Smooth muscle cell (in vitro differentiated cells): ENCODE data around the gene GGTLC1. TPM values are rescaled to one million over a fixed set of nuclear protein-coding genes. Genes with fewer than 3 reads are reported as not detected.
"Not testable (repeated sequence)": the region's sequence is repeated elsewhere in the genome, so short reads cannot be mapped to it uniquely, and the experiment has no call there.

Experiments used
- DNase-seq: peaks from one replicate; lab custom pipeline; 2025; ENCODE audit not compliant: unreplicated experiment; lab: John Stamatoyannopoulos, UW
- H2AFZ ChIP-seq: fragments of 200-600 bp; sonication (generic); 2 replicates; pipeline ENCODE4 v1.6.0; 2016; ENCODE audit warnings: antibody characterized with exemption, low read depth, mild to moderate bottlenecking
- H3F3A ChIP-seq: fragments of 200-600 bp; sonication (generic); 2 replicates; pipeline ENCODE4 v1.6.0; 2017; ENCODE audit warnings: antibody characterized with exemption, low read depth
- H3K27ac ChIP-seq: fragments of 200-600 bp; sonication (generic); 2 replicates; pipeline ENCODE4 v1.5.1; 2016; ENCODE audit warnings: low read depth, mild to moderate bottlenecking
- H3K27me3 ChIP-seq: fragments of 200-600 bp; sonication (generic); 2 replicates; pipeline ENCODE4 v1.6.1; 2016; ENCODE audit warnings: low read depth, mild to moderate bottlenecking
- H3K36me3 ChIP-seq: fragments of 200-600 bp; sonication (generic); 2 replicates; pipeline ENCODE4 v1.5.1; 2016; ENCODE audit warnings: low read depth
- H3K4me1 ChIP-seq: fragments of 200-600 bp; sonication (generic); 2 replicates; pipeline ENCODE4 v1.5.1; 2016; ENCODE audit warnings: low read depth
- H3K4me2 ChIP-seq: fragments of 200-600 bp; sonication (generic); 2 replicates; pipeline ENCODE4 v1.6.0; 2016; ENCODE audit warnings: mild to moderate bottlenecking
- H3K4me3 ChIP-seq: fragments of 200-600 bp; sonication (generic); 2 replicates; pipeline ENCODE4 v1.5.1; 2016; ENCODE audit warnings: mild to moderate bottlenecking
- H3K79me2 ChIP-seq: fragments of 200-600 bp; sonication (generic); 2 replicates; pipeline ENCODE4 v1.6.0; 2016; ENCODE audit warnings: low read depth, mild to moderate bottlenecking
- H3K9ac ChIP-seq: fragments of 200-600 bp; sonication (generic); 2 replicates; pipeline ENCODE4 v1.6.0; 2016; ENCODE audit warnings: low read depth
- H3K9me3 ChIP-seq: fragments of 200-600 bp; sonication (generic); replicated peaks from 2 replicates; pipeline ENCODE4 v1.5.1; 2016; ENCODE audit warnings: low read depth
- H4K20me1 ChIP-seq: fragments of 200-600 bp; sonication (generic); 2 replicates; pipeline ENCODE4 v1.6.0; 2016; ENCODE audit warnings: low read depth
- WGBS: methylation state at CpG from one replicate; pipeline ENCODE4 v1.1.7; 2016; ENCODE audit warnings: low lambda C conversion rate; 5-methylcytosine and 5-hydroxymethylcytosine counted together
- polyA plus RNA-seq: library from polyadenylated mRNA; unstranded; fragments of >200 nt; fragmentation: Nextera tagmentation; extraction: Ambion mirVana; gene quantifications from 2 replicates; pipeline ENCODE4 v1.2.1, GENCODE V29; 2016
- total RNA-seq: library from RNA; depleted of rRNA; stranded (reverse); fragments of >200 nt; gene quantifications from 2 replicates; pipeline ENCODE4 v1.2.3, GENCODE V29; 2014
- TF ChIP-seq, protein P1 (sequence below): fragments of 200-600 bp; sonication (generic); IDR thresholded peaks from 2 replicates; pipeline ENCODE4 v1.5.1; 2017; ENCODE audit warnings: borderline replicate concordance, mild to moderate bottlenecking, antibody characterized with exemption; ENCODE audit not compliant: insufficient read depth, poor library complexity, severe bottlenecking

The GGTLC1 gene
- total and polyA plus RNA-seq, 2 experiments from 2014 or later = not detected

DNA sequence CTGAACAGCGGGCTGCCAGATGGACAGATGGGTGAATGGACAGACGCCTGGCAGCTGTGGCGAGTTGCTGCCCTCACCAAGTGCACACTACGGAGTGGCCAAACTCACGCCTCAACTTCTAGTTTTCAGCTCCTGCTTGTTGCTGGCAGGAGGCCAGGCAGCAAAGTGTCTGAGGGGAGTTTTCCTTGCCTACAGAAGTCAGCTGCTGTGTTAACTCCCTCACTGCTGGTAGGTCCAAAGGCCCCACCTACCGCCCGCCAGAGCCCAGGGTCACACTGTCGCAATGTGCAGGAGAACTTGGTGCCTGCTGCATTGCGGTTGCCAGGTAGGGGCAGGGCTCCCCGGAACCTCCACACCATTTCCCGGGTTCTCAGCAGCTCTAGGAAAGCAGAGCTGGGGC is 7.6 kb downstream of the GGTLC1 start:
- H3K9ac ChIP-seq, H3K27ac ChIP-seq, H3K4me1 ChIP-seq, H3K27me3 ChIP-seq, H2AFZ ChIP-seq, H3K9me3 ChIP-seq, H3K36me3 ChIP-seq, H4K20me1 ChIP-seq, H3F3A ChIP-seq, H3K4me2 ChIP-seq, H3K79me2 ChIP-seq, DNase-seq, H3K4me3 ChIP-seq: not testable (repeated sequence)
- WGBS = 69% methylated on average over 11 of the region's 11 CpGs

DNA sequence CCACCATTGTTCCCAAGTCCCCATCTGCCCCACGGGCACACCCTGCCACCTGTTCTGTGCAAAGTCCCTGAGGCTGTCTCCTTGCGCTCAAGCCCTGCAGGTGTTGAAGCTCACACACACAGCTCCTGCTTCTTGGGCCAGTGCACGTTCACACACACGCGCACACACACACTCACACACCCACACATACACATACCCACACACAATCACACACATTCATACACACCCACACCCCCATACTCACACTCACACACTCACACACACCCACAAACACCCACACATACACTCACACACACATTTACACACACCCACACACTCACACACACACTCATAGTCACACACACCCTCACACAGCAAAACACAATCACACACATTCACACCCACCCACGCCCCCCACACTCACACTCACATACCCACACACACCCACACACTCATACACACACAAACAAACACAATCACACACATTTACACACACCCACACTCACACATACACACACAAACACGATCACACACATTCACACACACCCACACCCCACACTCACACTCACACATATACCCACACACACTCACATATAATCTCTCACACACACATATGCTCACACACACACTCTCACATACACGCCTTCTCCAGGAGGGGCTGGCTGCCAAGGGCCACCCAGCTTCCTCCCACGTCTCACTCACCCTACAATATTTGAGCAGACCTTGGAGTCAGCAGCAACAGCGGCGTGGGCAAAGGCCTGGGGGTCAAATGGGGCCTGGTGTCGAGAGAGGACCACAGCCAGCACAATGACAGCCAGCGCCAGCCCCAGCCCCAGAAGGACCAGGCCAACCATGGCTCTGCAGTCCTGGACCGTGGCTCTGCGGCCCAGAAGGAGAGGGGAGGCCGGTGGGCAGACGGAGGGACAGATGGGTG is 8.4 kb downstream of the GGTLC1 start:
- not testable (repeated sequence) for H3K4me3 ChIP-seq, H3K4me1 ChIP-seq, H3K36me3 ChIP-seq, H3F3A ChIP-seq, H4K20me1 ChIP-seq, H2AFZ ChIP-seq, H3K4me2 ChIP-seq, H3K79me2 ChIP-seq, H3K9me3 ChIP-seq, H3K27ac ChIP-seq, H3K9ac ChIP-seq, H3K27me3 ChIP-seq, DNase-seq
- 94% methylated on average over 17 of the region's 17 CpGs for WGBS

DNA sequence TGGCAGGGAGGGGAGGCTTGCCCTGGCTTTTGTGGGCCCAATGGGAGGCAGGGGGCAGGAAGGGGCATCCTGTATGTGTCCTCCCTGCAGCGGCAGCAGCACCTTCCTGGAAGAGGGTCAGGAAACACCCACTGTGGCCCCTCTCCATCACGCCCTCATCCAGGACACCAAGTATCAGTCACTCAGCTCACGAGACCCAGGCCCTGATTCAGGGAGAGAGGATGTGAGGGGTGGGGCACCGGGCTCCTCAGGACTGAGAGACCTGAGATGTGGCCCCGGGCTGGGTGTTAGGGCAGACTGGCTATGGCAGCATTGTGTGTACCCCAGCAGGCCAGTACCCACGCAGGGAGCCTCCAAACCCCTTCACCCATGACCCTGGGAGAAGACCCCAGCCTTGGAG is 9.2 kb downstream of the GGTLC1 start:
- H3K4me2 ChIP-seq, H3K79me2 ChIP-seq, H3F3A ChIP-seq, DNase-seq, H3K36me3 ChIP-seq, H3K27ac ChIP-seq, H3K9ac ChIP-seq, H4K20me1 ChIP-seq, H3K9me3 ChIP-seq, H2AFZ ChIP-seq, H3K4me3 ChIP-seq, H3K27me3 ChIP-seq, H3K4me1 ChIP-seq: not testable (repeated sequence)
- 93% methylated on average over 5 of the region's 6 CpGs for WGBS

DNA sequence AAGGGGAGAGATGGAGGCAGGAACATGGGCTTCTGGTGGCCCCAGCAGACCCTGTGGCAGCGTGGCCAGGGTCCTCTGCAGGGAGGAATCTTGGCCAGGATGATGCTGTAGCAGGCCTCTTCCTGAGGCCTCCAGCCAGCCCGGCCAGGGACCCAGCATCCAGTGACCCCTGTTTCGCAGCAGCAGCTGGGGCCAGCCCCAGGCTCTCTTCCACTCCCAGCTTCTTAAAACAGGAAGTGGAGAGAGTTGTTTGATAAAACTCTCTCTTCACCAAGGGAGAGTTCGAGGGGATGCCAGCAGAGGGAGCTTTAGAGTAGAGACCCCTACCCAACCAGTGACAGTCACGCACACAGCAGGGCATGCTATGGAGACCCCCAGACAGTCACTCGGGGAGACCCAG is 10.1 kb downstream of the GGTLC1 start:
- H3F3A ChIP-seq, DNase-seq: not testable (repeated sequence)
- 58% methylated on average over 6 of the region's 6 CpGs for WGBS

DNA sequence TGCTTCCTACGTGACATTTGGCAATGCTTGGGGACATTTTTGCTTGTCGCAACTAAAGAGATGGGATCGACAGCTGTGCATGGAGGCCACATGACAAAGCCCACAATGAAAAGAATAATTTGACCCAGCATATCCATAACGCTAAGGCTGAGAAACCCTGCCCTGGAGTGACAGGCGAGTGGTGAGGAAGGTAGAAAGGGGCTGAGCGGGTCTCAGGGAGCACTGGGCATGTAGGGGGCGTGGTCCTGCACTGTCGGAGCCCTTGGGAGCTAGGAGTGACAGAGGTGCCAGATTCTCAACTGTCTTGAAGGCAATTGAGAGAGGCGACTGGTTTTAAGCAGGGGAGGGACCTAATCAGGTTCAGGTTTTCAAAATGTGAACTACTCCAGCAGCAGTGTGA is 13.6 kb downstream of the GGTLC1 start:
- Histone ChIP-seq H3K27ac (no peak overlapping the region), H3K27me3 (no peaks in the 10 kb centered on the region), H4K20me1 (no peaks in the 10 kb centered on the region), H3K9me3 (no peaks in the 10 kb centered on the region), H3K36me3 (no peaks in the 10 kb centered on the region), H2AFZ (no peak overlapping the region), H3F3A (no peaks in the 10 kb centered on the region), H3K79me2 (no peaks in the 10 kb centered on the region), H3K4me2 (no peak overlapping the region), H3K4me1 (no peaks in the 10 kb centered on the region), H3K4me3 (no peak overlapping the region), H3K9ac (no peak overlapping the region)
- TF ChIP-seq, protein P1, sequence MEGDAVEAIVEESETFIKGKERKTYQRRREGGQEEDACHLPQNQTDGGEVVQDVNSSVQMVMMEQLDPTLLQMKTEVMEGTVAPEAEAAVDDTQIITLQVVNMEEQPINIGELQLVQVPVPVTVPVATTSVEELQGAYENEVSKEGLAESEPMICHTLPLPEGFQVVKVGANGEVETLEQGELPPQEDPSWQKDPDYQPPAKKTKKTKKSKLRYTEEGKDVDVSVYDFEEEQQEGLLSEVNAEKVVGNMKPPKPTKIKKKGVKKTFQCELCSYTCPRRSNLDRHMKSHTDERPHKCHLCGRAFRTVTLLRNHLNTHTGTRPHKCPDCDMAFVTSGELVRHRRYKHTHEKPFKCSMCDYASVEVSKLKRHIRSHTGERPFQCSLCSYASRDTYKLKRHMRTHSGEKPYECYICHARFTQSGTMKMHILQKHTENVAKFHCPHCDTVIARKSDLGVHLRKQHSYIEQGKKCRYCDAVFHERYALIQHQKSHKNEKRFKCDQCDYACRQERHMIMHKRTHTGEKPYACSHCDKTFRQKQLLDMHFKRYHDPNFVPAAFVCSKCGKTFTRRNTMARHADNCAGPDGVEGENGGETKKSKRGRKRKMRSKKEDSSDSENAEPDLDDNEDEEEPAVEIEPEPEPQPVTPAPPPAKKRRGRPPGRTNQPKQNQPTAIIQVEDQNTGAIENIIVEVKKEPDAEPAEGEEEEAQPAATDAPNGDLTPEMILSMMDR = no peak
- DNase-seq = no peak
- WGBS = 69% methylated on average over 9 of the region's 9 CpGs

More for the DNA sequence above, 10.1 kb downstream of the GGTLC1 start:
- not testable (repeated sequence) for H3K36me3 ChIP-seq, H2AFZ ChIP-seq, H3K9ac ChIP-seq, H3K4me1 ChIP-seq, H3K9me3 ChIP-seq, H3K79me2 ChIP-seq, H3K4me2 ChIP-seq, H3K4me3 ChIP-seq, H4K20me1 ChIP-seq, H3K27me3 ChIP-seq, H3K27ac ChIP-seq
